Muscle of leg (tissue), 11 donors: ENCODE results near the gene CDK5RAP2. TPM values are rescaled to one million over a fixed set of nuclear protein-coding genes. Genes with fewer than 3 reads are reported as not detected.
A peak's percentile ranks its signal among the peaks of the same experiment; 100 is the strongest.

Experiments
- DNase-seq: peaks from one replicate; pipeline ENCODE4 v3.0.0; 2013
- H3K27ac ChIP-seq: one replicate; pipeline ENCODE4 v1.5.1; 2013; ENCODE audit warnings: mild to moderate bottlenecking, low read length, control low read depth
- H3K27me3 ChIP-seq: one replicate; pipeline ENCODE4 v1.6.1; 2013; ENCODE audit warnings: low read length; ENCODE audit not compliant: control insufficient read depth, insufficient read depth
- H3K36me3 ChIP-seq: one replicate; pipeline ENCODE4 v1.6.1; 2013; ENCODE audit warnings: low read length; ENCODE audit not compliant: control insufficient read depth, insufficient read depth
- H3K4me1 ChIP-seq: one replicate; pipeline ENCODE4 v1.6.1; 2013; ENCODE audit warnings: low read length; ENCODE audit not compliant: control insufficient read depth, insufficient read depth
- H3K4me3 ChIP-seq: one replicate; pipeline ENCODE4 v1.5.1; 2013; ENCODE audit warnings: low read length, control low read depth
- H3K9me3 ChIP-seq: replicated peaks from 2 replicates; pipeline ENCODE4 v1.6.1; 2013; ENCODE audit warnings: low read depth, low read length; ENCODE audit not compliant: control insufficient read depth
- WGBS: methylation state at CpG from one replicate; pipeline ENCODE4 v1.1.5; 2013; ENCODE audit warnings: missing lambda C conversion rate; ENCODE audit not compliant: insufficient coverage; 5-methylcytosine and 5-hydroxymethylcytosine counted together
- polyA plus RNA-seq, 8 donors: library from polyadenylated mRNA; unstranded; fragments of 120-200 nt; gene quantifications; one replicate each; pipeline versions ENCODE4 v1.2.1 to v1.2.3, GENCODE V29; 2013; ENCODE audit warnings: inconsistent platforms in 1 of 8, low replicate concordance in 1 of 8; ENCODE audit not compliant: insufficient read length in 8 of 8, insufficient read depth in 1 of 8
- total RNA-seq: library from RNA; stranded (reverse); fragments of 120-200 nt; gene quantifications from one replicate; pipeline ENCODE4 v1.2.4, GENCODE V29; 2013

The CDK5RAP2 gene
- total and polyA plus RNA-seq, 9 donors: 36.8 to 55.1 (median 44.5) TPM

DNA sequence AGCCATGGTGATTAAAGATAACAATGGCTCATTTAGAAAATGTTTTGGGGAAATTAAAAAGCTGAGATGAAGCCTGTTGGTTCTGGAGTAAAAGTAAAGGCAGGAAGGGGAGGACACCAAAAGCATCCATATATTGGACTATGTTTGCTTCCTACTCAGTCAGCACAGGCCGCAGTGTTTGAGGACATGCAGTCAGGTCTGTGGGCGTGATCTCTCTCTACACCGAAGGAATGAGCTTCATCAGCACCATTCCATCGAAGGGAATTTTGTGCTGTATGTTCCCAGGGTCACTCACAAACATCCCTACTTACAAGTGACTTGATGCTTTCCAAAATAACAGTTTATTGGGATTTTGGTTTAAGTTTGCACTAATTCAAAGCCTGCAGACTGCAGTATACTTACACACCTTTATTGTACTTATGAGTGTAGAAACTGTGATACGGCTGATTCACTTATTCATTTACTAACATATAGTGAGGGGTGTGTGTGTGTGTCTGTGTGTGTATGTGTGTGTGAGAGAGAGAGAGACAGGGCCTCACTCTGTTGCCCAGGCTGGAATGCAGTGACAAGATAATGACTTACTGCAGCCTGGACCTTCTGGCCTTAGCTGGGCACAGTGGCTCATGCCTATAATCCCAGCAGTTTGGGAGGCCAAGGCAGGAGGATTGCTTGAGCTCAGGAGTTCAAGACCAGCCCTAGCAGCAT is 13.4 kb upstream of the CDK5RAP2 start:
- Histone ChIP-seq H3K4me3 (no peak overlapping the region), H3K27me3 (no peaks in the 10 kb centered on the region), H3K9me3 (no peaks in the 10 kb centered on the region), H3K27ac (no peak overlapping the region), H3K36me3 (no peaks in the 10 kb centered on the region), H3K4me1 (no peaks in the 10 kb centered on the region)
- WGBS: no CpG with 5 or more reads among the region's 5 CpGs
- DNase-seq: no peak

DNA sequence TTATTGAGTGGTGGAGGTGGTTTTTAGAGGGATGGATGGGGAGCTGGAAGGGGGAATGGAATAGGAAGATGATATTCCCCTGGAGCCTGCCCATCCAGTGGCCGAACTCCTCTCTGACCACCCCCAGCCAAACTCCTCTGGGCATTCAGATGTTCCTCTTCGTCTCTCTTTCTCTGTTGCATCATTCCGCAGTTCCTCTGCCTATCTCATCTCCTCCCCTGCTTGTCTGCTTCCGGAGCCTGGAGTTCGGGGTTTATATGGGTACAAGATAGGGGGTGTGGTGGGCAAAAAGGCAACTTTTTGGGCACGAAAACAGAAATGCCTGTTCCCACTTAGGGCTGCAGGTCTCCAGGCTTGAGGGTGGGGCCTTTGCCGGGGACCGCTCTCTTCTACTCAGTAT is 12.2 kb upstream of the CDK5RAP2 start:
- 100% methylated on average over 1 of the region's 8 CpGs for WGBS
- H3K27me3 ChIP-seq: no peaks in the 10 kb centered on the region

GRCh38 chr9:120587328-120587727 is 7.4 kb upstream of the CDK5RAP2 start:
- 50% methylated on average over 1 of the region's 1 CpG for WGBS
- Histone ChIP-seq H3K9me3 (no peaks in the 10 kb centered on the region), H3K4me3 (no peak overlapping the region), H3K36me3 (no peaks in the 10 kb centered on the region), H3K4me1 (peaks cover 21% of the 10 kb centered on the region), H3K27me3 (no peaks in the 10 kb centered on the region), H3K27ac (no peak overlapping the region)
- peak; percentile 26 for DNase-seq

More for the DNA sequence above, 12.2 kb upstream of the CDK5RAP2 start:
- H3K9me3 ChIP-seq: no peaks in the 10 kb centered on the region
- H3K4me1 ChIP-seq: no peaks in the 10 kb centered on the region
- H3K36me3 ChIP-seq: no peaks in the 10 kb centered on the region
- no peak overlapping the region for H3K4me3 ChIP-seq
- no peak for DNase-seq
- H3K27ac ChIP-seq: no peak overlapping the region

DNA sequence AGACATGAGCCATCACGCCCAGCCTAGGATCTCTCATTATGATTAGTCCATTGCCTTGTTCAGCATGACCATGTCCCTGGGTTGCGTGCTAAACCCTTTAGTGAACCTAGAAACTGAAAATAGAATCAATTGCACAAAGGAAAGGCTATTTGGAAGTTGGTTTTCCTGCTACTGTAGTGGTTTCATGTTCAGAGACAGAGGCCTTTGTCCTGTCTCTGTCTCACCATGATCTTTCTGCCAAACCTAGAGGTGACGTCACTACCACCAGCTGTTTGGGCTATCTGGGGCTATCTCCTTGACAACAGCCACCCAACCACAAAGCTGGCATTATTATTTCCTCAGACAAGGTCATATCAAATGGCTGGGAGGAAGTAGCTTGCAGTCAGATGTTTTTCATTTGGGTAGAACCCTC is 4.0 kb upstream of the CDK5RAP2 start:
- H3K36me3 ChIP-seq: no peaks in the 10 kb centered on the region
- no peak overlapping the region for H3K4me3 ChIP-seq
- H3K27ac ChIP-seq: peak overlapping the region; percentile 91
- H3K27me3 ChIP-seq: no peaks in the 10 kb centered on the region
- H3K4me1 ChIP-seq: peaks cover 32% of the 10 kb centered on the region
- WGBS: 88% methylated on average over 1 of the region's 3 CpGs
- DNase-seq: peak; percentile 90
- no peaks in the 10 kb centered on the region for H3K9me3 ChIP-seq

GRCh38 chr9:120579139-120580050 is 572 bp downstream of the CDK5RAP2 start:
- Histone ChIP-seq H3K9me3 (no peaks in the 10 kb centered on the region), H3K36me3 (peaks cover 5% of the 10 kb centered on the region), H3K27ac (peak overlapping the region; percentile 62), H3K27me3 (no peaks in the 10 kb centered on the region), H3K4me1 (peaks cover 29% of the 10 kb centered on the region), H3K4me3 (peak overlapping the region; percentile 94)
- DNase-seq: no peak
- 7% methylated on average over 27 of the region's 31 CpGs for WGBS

DNA sequence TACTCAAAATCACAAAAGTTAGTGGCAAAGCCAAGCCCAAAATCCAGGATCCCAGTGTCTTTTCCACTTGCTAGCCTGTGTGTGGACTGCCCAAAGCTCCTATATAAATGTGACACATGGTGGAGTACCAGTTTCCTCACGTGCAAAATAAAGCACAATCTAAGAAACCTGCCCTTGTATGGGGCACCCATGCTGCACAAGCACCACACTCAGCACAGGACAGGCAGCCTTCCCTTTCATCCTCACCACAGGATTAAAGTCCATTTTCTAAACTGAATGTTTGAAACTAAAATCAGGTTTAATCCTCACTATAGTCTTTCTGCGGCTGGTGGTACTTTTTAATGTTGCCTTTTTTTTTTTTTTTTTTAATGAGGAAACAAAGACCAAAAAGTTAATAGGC is 5.5 kb downstream of the CDK5RAP2 start:
- no peak overlapping the region for H3K4me3 ChIP-seq
- no peaks in the 10 kb centered on the region for H3K27me3 ChIP-seq
- peaks cover 22% of the 10 kb centered on the region for H3K36me3 ChIP-seq
- no peaks in the 10 kb centered on the region for H3K9me3 ChIP-seq
- H3K27ac ChIP-seq: no peak overlapping the region
- no CpG with 5 or more reads among the region's 2 CpGs for WGBS
- peaks cover 27% of the 10 kb centered on the region for H3K4me1 ChIP-seq
- DNase-seq: no peak

- no peaks in the 10 kb centered on the region for H3K27me3 ChIP-seq
- no peak for DNase-seq
- 100% methylated on average over 1 of the region's 1 CpG for whole genome bisulfite sequencing
- no peaks in the 10 kb centered on the region for H3K9me3 ChIP-seq
- no peak overlapping the region for H3K27ac ChIP-seq
- no peak overlapping the region for H3K4me3 ChIP-seq
- peaks cover 18% of the 10 kb centered on the region for H3K4me1 ChIP-seq
- peaks cover 38% of the 10 kb centered on the region for H3K36me3 ChIP-seq
Observed at GRCh38 chr9:120572472-120572871, 7.5 kb downstream of the CDK5RAP2 start.

- Histone ChIP-seq H3K36me3 (peaks cover 39% of the 10 kb centered on the region), H3K27ac (peak overlapping the region; percentile 85), H3K4me3 (no peak overlapping the region), H3K9me3 (no peaks in the 10 kb centered on the region), H3K4me1 (peaks cover 18% of the 10 kb centered on the region), H3K27me3 (no peaks in the 10 kb centered on the region)
- DNase-seq: peak; percentile 84
- 72% methylated on average over 9 of the region's 11 CpGs for WGBS
Observed at GRCh38 chr9:120571443-120572257, 8.3 kb downstream of the CDK5RAP2 start.

GRCh38 chr9:120570296-120570695 is 9.7 kb downstream of the CDK5RAP2 start:
- no peak for DNase-seq
- Histone ChIP-seq H3K4me3 (no peak overlapping the region), H3K27ac (no peak overlapping the region), H3K4me1 (peaks cover 18% of the 10 kb centered on the region), H3K36me3 (peaks cover 51% of the 10 kb centered on the region), H3K27me3 (no peaks in the 10 kb centered on the region), H3K9me3 (no peaks in the 10 kb centered on the region)
- WGBS: 97% methylated on average over 5 of the region's 5 CpGs

DNA sequence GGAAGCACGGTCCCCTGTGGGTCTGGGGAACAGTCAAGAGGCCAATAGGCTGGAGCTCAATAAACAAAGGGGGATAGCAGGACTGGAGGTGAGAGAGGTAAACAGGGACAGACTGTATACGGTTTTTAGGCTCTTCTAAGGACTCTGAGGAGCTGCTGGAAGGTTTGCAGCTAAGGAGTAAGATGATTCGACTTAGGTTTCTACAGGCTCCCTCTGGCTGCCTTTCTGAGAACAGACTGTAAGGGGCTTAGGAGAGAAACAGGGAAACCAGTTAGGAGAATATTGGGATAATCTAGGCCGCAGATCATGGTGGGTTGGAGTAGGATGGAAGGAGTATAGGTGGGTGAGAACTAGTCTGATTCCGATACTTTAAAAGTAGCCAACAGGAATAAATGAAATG is 10.4 kb downstream of the CDK5RAP2 start:
- no peak for DNase-seq
- Histone ChIP-seq H3K9me3 (no peaks in the 10 kb centered on the region), H3K27ac (no peak overlapping the region), H3K36me3 (peaks cover 56% of the 10 kb centered on the region), H3K4me1 (peaks cover 18% of the 10 kb centered on the region), H3K27me3 (no peaks in the 10 kb centered on the region), H3K4me3 (no peak overlapping the region)
- 94% methylated on average over 5 of the region's 5 CpGs for WGBS
